Activated effector memory CD4-positive, alpha-beta T cell treated with anti-CD3 and anti-CD28 coated beads, Interleukin-2, amount 50 U/mL, for 16 hours (primary cell): Measurements from ENCODE around the gene SRGAP1.
"Not testable (repeated sequence)": the region's sequence is repeated elsewhere in the genome, so short reads cannot be mapped to it uniquely, and the experiment has no call there.

ENCODE experiments used
- DNase-seq: peaks from one replicate; pipeline ENCODE4 v3.0.0-alpha.2; 2020

Gene SRGAP1

DNA sequence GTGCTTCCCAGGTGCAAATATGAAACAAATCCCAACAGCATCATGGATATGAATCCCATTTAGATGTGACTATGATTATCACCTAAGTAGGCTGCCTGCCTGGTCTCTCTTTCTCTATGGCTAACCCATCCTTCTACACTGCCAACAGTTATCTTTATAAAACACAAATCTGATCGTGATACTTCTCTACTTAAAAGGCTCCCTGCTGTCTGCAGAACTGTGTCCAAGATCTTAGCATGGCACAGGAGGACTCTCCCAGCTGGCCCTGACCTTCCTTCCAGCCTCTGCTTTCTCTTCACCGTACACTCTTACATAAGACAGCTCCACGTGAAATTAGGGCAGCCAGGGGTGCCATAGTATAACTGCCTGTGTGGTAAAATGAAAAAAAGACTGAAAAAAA is 3.5 kb upstream of the SRGAP1 start:
- DNase-seq = no peak

DNA sequence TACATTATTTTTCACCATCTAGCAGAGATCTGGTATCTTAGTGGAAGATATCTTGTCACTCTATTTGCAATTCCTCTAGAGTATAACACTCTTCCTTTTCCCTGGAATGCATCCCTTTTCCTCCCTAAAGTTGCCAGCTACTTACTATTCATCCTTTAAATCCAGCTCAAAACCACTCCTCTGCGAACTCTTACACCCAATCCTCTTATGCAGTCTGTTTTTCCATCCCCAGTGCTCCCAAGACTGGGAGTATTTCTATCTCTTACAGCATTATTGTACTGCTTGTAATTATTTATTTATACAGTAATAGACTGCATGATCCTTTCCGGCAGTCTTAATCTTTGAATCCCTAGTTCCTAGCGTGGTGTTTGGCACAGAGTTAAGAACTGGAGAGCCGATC is 2.9 kb upstream of the SRGAP1 start:
- DNase-seq = no peak

DNA sequence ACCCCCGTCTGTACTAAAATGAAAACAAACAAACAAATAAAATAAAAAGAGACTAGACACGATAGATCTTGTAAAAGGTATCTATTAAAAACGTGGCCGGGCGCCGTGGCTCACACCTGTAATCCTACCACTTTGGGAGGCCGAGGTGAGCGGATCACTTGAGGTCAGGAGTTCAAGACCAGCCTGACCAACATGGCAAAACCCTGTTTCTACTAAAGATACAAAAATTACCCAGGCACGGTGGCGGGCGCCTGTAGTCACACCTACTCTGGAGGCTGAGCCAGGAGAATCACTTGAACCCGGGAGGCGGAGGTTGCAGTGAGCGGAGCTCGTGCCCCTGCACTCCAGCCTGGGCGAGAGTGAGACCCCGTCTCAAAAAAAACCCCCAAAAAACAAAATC is 1.8 kb upstream of the SRGAP1 start:
- not testable (repeated sequence) for DNase-seq

DNA sequence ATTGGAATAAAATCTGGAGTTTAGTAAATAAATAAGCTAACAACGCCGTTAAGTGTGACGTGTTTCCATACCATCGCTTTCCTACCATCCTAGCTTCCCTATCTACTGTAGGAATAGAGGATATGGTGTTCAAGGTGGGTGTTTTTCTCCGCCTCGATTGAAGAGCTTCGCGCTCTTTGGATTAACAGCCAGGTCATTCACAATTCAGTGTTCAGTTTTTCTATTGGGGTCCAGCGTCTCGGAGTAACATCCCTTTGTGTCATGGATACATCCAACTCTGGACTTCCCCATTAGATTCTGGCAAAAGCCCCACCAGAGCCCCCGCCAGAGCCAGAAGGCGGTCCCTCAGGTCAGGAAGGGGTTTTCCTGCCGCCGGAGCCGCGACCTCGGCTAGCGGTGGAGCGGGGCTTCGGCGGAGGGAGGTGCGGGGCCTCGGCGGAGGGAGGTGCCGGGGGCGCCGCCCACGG is 1.2 kb upstream of the SRGAP1 start:
- DNase-seq = no peak

DNA sequence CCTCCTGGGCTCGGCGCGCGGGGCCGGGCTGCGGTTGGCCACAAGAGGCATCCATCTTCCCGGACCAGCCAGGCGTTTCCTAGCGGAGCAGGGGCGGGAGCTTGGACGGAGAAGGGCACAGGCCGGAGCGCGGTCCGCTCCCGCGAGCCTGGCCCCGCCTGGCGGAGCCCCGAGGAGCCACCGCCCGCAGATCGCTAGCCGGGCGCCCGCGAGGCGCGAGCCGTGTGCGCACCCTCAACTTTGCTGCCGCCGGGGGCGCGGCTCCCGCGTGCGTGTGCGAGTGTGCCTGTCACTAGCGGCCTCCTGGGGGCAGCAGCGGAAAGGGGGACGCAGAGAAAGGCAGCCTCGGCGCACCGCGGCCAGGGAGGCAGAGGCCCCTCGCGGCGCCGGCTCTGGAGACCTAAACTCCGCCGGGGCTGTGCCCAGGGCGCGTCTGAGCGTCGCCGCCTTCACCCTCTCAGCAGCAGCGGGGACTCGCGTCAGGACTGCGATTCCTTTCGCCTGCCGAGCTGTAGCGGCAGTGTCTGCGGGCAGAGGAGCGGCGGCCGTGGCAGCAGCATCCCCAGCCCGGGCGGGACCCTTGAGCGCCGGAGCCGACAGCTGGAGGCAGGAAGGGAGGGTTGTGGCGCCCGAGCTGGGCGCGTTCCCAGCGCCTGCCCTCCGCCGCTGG is 644 bp upstream of the SRGAP1 start:
- peak; percentile 90 for DNase-seq

DNA sequence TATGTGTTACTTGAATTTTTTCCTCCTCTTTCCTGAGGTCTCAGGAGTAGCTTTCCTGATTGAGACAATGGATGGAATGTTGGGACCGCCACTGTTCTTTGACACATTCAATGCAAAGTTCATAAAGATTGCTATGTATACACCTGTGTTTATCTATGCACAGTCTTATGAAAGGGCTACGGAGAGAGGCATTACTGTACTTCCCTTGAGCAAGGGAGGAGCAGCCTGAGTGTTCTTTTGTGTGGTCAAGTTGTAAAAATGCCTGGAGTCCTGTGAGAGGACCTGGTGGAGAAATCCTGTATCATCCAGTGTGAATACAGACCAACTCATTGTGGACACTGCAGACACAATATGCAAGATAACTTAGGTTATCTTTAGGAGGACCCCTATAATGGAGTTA is 1.2 kb downstream of the SRGAP1 start:
- DNase-seq = no peak

DNA sequence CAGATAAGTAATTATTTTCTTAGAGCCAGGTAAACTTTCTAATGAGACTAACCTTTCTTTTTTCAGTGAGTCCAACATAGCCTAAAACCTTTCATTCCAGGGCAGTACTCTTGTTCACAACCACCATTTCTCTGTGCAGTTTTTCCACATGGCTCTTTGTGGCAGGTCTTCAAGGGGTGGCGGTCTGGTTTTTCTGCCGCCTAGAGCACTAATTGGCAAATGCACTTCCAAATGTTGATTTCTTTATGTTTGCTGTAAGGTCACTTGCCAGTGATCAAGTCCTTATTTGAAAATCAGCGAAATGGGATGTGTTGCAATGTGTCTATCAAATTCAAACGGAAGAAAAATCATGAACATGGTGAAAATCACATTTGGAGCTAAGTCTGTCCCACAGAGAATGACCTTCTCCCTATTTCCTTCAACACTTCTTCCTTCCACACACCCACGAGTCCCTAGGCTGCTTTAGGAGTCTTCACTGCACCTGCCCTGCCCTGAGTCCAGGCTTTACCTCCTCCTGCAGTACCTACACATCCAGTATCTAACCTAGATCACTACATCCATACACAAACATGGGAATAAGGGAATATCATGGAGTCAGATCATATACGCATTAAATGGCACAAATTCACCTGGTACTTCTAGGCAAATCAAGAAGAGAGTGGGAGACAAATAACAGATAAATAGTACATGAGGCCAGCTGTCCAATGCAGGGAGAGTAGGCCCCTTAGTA is 1.9 kb downstream of the SRGAP1 start:
- no peak for DNase-seq

DNA sequence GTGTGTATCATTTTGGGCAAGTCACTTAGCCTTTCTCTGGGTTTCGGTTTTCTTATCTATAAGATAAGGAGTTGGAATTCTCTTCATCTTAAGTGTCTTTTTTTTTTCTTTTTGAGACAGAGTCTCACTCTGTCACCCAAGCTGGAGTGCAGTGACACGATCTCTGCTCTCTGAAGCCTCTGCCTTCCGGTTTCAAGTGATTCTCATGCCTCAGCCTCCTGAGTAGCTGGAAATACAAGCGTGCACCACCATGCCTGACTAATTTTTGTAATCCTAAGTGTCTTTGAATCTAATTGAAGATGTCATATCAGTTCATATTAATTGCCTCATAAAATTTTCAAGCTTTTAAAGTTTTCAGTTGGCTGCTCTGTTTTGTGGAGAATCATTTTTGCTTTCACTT is 4.0 kb downstream of the SRGAP1 start:
- DNase-seq = no peak

DNA sequence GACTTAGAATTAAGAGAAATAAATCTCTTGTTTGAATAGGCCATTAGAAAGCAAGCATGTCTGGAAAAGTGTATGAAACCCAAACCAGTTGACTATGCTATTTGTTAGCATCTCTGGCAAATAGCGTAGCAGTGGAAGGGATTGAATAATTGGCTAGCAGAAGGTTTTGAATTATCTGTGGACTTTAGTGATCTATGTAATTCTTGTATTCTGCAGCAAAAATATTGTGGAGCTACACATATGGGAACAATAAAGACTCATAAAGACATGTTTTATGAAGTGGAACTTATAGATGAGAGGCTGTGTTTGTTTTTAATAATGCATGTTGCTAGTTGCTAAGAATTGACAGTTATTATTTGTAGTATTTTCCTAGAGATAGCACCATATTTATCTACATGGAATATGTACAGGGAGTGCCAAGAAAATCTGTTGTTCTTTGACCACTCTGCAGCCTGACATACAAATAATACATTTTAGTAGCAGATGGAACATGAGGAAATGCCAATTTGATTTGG is 4.7 kb downstream of the SRGAP1 start:
- DNase-seq = no peak

DNA sequence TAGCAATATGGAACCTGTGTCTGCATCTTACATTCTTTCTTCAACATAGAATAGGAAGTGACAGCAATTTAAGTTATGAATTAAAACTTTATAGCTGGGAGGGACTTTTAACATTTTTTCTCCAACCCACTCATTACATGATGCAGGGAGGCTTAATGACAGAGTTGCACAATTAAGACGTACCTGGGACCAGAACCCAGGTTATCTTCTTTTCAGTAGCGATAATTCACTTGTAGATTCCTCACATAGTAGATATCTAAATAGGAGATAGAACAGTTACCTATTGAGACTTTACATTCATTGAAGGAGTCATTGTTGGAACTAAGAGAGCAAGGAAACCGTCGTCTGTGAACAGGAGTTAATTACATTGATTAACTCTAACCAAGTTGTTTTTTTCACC is 5.1 kb downstream of the SRGAP1 start:
- DNase-seq = no peak

DNA sequence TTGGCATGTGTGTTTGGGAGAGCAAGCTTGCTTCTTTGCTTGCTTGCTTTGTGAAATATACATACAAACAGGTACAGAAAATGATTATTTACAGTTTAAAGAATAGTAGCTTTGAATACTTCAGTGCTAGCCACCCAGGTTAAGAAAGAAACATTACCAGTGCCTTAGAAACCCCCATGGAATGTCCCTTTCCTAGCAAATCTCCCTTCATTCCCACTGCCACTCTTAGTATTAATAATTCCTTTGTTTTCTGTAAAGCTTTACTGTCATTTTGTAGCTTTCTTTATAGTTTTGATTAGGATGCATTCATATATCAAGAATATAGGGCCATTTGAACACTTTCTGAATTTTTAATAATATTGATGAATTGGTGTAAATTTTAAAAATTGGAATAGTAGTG is 9.5 kb downstream of the SRGAP1 start:
- DNase-seq = no peak

DNA sequence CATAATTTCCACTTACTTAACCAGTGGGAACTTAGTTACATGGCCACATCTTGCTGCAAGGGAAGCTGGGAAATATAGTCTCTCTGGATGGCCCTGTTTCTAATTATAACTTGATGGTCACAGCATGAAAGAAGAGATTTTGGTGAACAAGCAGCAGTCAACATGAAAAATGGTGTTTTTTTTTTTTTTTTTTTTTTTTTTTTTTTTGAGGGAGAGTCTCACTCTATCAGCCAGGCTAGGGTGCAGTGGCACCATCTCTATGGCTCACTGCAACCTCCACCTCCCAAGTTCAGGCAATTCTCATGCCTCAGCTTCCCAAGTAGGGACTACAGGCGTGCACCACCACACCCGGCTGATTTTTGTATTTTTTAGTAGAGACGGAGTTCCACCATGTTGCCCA is 10.8 kb downstream of the SRGAP1 start:
- no peak for DNase-seq

DNA sequence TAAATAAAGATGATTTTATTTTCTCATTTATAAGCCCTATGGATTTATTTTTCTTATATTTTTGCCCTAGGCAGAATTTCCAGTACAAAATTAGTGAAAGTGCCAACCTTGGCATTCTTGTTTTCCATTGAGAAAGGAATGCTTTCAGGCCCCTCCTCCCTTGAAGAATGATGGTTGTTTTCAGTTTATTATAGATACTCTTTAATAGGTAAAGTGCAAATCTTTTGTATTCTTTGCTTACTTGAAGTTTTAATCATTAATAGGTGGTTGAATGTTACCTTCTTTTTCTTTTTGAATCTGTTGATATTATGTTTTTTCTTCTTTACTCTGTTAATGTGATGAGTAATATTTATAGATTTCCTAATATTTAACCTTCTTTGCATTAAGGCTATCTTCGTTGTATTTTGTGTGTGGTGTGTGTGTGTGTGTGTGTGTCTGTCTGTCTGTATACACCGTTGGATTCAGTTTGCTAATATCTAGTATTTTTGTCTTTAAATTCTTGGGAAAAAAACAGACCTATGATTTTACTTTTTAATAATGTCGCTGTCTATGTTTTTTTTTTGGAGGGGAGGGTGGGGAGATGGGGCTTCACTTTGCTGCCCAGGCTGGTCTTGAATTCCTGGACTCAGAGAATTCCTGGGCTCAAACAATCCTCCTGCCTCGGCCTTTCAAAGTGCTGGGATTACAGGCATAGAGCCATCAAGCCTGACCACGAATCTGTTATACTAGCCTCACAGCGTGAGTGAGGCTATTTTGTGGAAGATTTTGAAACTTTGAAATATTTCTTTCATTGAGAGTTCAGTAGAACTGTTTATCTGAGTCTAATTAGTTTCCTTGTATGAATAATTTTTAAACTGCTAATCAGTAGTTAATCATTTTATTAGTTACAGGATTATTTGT is 13.5 kb downstream of the SRGAP1 start:
- DNase-seq = no peak

DNA sequence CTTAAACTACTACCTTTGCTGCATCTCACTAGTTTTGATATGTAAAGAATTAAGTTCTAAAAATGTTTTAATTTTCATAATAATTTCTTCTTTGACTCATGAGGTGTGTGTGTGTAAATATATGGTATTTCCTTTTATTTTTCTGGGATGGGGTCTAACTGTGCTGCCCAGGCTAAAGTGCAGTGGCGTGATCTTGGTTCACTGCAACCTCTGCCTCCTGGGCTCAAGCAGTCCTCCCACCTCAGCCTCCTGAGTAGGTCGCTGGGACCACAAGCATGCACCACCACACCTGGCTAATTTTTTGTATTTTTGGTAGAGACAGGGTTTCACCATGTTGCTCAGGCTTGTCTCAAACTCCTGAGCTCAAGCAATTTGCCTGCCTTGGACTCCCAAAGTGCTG is 15.4 kb downstream of the SRGAP1 start:
- DNase-seq = not testable (repeated sequence)

DNA sequence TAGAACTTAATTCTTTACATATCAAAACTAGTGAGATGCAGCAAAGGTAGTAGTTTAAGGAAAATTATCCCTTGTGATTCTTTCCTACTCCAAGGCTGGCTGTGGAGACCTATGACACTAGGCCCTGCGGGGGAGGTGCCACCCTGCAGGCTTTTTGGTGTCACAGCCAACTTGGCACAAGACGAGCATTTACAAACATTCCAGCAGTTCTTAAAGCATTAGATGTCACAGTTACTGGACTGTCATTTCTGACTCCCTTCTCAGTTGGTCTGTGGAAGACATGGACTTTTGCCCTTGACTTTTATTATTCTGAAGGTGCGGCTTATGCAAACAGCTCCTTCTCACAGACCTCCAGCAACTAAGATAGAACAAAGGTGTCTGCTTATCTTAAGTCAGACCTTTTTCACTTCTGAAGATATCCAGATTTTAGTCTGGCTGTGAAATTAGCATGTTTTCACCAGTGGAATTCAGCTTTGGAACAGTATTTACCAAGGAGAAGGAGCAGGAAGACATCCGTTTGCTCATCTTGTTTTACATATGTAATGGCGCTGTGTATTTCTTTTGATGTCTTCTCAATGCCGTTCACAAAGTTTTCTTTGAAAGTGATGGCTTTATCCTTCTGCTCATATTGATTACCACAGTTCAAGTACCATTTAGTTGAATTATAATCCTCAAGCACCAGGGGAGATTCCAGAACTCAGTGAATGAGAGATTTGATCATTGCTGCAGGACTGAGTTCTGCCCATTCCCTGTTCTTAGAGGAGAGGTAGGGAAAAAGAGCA is 17.9 kb downstream of the SRGAP1 start:
- no peak for DNase-seq

DNA sequence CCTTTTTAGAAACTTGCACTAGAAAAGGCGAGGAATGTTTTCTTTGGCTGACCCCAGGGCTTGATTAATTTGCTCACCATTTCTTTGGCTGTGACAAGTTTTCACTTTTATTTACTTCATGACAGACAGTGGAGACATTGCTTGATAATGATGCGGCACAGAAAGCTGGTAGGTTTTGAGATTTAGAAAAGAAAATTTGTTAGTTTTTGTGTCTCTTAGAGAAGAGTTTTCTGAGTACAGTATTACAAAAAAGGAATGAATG is 18.4 kb downstream of the SRGAP1 start:
- DNase-seq = no peak

DNA sequence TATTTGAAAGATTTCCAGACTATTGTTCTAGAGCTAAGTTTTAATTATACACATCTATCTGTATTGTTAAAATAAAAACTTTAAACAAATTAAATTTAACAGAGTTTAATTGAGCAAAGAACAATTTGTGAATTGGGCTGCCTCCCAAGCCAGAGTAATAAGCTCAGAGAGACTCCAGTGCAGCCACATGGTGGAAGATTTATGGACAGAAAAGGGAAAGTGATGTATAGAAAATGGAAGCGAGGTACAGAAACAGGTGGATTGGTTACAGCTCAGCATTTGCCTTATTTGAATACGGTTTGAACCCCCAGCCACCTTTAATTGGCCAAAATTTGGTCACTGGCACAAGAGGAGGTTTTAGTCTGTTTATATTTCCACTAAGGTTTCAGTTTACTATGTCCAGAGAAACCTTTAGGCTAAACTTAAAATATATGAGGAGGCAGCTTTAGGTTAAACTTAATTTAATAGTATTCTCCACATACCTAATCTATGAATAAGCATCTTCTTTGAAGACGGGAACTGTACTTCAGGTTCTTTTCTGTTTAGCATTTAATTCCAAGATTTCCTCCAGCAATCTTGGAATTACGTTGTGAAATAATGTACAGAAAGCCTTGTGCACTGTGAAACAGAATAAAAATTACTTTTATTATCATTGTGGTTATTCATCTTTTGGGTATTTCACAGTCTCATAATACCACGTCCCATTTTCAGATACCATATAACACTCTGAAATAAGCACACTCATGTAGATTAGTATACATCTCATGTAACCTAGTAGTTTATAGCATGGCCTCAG is 19.4 kb downstream of the SRGAP1 start:
- DNase-seq = no peak

DNA sequence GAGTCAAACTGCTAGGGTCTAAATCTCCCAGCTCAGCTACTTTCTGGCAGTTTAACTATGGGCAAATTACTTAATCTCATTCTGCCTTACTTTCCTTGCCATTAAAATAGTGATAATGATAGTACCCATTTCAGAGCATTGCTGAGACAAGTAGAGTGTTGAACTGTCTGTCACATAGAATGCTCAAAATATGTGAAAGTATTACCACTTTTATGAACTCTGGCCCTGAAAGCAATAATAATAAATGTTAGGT is 19.9 kb downstream of the SRGAP1 start:
- no peak for DNase-seq

DNA sequence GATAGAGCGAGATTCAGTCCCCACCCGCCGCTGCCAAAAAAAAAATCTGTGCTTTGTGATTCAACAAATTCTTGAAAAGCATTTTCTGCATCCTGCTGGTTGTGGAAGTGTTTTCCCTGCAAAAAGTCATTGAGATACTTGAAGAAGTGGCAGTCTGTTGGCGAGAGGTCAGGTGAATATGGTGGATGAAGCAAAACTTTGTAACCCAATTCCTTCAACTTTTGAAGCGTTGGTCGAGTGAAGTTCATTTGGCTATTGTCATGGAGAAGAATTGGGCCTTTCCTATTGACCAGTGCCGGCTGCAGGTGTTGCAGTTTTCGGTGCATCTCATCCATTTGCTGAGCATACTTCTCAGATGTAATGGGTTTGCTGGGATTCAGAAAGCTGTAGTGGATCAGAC is 20.9 kb downstream of the SRGAP1 start:
- DNase-seq = no peak

DNA sequence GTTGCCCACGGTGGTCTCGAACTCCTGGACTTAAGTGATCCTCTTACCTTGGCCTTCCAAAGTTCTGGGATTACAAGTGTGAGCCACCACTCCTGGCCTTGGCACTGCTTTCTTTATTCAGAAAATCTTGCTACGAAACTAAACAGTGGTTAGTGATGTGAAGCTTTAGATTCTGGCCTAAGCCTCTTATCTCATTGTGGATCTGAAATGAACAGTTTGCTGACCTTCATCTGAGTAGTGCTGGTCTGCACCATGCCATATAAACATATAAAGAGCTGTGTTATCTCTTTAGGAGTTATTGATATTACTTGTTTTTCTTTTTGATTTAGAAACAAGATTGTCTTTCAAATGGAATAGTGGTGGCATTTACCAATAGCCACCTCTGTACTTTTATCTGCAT is 22.6 kb downstream of the SRGAP1 start:
- DNase-seq = no peak

DNA sequence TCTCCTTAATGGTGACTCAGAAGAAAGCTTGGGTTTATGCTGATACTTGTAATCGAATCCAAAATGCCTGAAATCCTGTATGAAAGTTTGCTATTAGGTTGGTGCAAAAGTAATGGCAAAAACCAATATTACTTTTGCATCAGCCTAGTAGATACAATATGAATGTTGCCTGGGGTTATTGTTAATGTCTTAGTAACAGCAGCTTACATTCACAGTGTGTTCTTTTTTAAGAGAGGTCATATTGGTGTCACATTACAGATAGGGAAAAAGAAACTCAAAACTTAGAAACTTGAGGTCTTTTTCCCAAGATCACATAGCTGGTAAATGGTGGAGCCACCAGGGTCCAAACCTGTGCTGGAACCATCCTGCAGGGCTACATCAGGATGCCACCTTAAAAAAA is 25.2 kb downstream of the SRGAP1 start:
- no peak for DNase-seq

DNA sequence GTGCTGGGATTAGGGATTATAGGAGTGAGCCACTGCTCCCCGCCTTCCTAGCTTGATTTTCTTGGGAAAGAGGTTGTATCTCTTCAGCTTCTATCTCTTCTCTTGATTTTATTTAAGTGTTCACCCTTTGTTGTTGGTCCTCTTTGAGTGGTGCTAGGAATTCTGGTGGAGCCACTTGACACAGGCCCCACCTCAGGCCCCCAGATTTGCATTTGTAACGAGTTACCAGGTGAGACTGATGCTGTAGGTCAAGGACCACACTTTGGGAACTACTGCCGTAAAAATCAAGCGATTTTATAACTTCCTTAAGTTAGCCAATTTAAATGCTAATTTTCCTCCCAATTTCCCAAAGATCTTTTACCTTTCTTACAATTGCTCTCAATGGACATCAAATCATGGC is 26.3 kb downstream of the SRGAP1 start:
- DNase-seq = no peak
